B cell (primary cell): ENCODE results near the gene FADD.

Experiments
- EZH2 ChIP-seq: IDR thresholded peaks from 2 replicates; pipeline ENCODE4 v1.6.1; 2012; ENCODE audit warnings: borderline replicate concordance, low read depth, mild to moderate bottlenecking, moderate library complexity, low read length; ENCODE audit not compliant: insufficient read depth, poor library complexity, severe bottlenecking
- TF ChIP-seq, protein P1 (sequence below): fragments of 200-600 bp; IDR thresholded peaks from one replicate; pipeline ENCODE4 v1.8.0; 2022; ENCODE audit warnings: antibody characterized with exemption, mild to moderate bottlenecking

DNA sequence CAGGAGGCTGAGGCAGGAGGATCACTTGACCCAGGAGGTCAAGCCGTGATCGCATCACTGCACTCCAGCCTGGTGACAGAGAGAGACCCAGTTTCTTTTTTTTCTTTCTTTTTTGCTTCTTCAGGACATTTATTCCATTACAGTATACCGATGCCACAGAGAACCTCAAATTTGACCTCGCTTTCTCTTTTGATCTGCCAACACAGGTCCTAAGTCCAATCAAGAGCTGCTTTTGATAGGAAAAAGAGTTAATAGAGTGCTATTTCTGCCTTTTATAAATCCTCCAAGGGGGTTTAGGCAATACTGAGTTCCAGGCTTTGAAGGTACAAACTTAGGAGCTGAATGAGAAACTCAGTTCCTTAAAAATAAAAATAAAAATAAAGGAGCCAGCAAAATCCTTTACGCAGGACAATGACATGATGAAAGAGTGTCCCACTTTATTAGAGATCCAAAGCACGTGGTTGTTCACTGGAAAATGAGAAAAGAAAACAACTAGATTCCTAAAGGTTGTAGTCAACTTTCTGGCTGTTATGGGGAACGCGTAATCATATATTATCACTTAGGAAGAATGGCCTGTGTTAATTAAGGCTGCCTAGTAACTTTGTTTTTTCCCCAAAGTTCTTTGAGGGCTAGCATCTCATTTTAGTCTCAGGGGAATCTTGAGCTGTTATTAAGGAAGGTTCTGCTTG, 27.2 kb downstream of the FADD start:
- TF ChIP-seq, protein P1, sequence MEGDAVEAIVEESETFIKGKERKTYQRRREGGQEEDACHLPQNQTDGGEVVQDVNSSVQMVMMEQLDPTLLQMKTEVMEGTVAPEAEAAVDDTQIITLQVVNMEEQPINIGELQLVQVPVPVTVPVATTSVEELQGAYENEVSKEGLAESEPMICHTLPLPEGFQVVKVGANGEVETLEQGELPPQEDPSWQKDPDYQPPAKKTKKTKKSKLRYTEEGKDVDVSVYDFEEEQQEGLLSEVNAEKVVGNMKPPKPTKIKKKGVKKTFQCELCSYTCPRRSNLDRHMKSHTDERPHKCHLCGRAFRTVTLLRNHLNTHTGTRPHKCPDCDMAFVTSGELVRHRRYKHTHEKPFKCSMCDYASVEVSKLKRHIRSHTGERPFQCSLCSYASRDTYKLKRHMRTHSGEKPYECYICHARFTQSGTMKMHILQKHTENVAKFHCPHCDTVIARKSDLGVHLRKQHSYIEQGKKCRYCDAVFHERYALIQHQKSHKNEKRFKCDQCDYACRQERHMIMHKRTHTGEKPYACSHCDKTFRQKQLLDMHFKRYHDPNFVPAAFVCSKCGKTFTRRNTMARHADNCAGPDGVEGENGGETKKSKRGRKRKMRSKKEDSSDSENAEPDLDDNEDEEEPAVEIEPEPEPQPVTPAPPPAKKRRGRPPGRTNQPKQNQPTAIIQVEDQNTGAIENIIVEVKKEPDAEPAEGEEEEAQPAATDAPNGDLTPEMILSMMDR, result no peak
- TF ChIP-seq EZH2, result no peak
